Astrocyte of the cerebellum (primary cell): Measurements from ENCODE around the gene INPP5A.

ENCODE experiments used
- DNase-seq: peaks from one replicate; pipeline ENCODE4 v3.0.0-alpha.2; 2011; ENCODE audit warnings: low read depth
- H3K4me3 ChIP-seq: 2 replicates; pipeline ENCODE4 v1.5.1; 2011; ENCODE audit warnings: mild to moderate bottlenecking, low read depth, low read length, moderate library complexity
- CTCF ChIP-seq: IDR thresholded peaks from 2 replicates; pipeline ENCODE4 v1.5.1; 2012; ENCODE audit warnings: low read length, low read depth, moderate library complexity, mild to moderate bottlenecking; ENCODE audit errors: missing control alignments
- in situ Hi-C: cut with HindIII; loops from 2 replicates; pipeline ENCODE4 v1.10.0; 2017; ENCODE audit warnings: low sequenced_read_pairs

Gene INPP5A

DNA sequence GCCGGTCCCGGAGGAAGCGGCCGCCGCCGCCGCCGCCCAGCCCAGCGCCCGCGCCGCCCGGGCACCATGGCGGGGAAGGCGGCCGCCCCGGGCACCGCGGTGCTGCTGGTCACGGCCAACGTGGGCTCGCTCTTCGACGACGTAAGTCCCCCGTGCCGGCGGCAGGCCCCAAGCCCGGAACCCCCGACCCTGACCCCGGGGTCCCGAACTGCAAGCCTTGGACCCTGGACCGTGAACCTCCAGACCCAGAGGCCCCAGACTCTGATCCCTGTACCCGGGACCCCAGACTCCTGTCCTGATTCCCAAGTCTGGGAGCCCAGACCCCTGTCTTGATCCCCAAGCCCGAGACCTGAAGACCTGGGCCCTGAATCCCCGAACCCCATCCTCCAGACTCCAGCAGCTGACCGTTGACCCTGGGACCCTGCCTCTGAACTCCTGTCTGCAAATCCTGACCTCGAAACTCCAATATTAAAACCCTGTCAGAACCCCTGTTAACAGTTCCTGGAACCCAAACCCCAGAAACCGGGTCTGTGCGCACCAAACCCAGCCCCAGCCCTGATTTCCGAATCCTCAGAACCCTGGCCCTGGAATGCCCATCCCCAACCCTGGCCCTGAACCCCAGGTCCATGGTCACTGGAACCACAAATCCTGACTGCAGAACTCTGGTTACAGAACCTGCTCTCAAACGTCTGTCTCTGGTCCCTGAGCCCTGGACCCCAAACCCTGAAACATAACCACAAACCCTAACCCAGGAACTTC is 623 bp downstream of the INPP5A start:
- TF ChIP-seq CTCF: no peak
- DNase-seq: no peak
- H3K4me3 ChIP-seq: peak overlapping the region; percentile 55
- in situ Hi-C loops: no loop called here

DNA sequence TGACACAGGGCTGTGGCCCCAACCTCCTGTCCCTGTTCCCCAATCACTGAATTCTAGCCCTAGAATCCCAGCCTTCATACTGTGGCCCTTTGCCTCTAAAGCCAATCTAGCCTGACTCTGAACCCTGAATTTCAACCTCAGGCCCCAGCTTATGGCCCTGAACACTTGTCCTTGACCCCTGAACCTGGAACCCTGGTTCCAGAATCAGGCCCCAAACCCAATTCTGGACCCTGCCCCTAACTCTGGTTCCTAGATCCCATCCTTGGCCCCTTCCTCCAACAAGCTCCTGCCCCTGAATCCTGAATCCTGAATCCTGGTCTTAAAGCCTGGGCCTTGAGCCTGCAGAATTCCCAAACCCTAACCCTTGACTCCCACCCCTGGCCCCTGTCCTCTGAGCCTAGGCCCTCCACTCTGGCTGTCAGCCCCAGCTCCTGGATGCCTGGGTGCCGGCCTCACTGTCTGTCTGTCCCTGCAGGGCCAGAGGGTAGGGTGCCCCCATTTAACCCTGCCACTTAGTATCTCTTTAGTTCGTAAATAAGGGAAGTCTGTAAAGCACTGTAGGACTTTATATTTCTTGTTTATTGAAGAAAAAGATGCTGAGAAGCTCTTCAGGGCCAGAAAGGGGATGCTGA is 1.3 kb downstream of the INPP5A start:
- no peak for DNase-seq
- peak overlapping the region; percentile 55 for H3K4me3 ChIP-seq
- no peak for TF ChIP-seq CTCF
- in situ Hi-C loops: no loop called here

DNA sequence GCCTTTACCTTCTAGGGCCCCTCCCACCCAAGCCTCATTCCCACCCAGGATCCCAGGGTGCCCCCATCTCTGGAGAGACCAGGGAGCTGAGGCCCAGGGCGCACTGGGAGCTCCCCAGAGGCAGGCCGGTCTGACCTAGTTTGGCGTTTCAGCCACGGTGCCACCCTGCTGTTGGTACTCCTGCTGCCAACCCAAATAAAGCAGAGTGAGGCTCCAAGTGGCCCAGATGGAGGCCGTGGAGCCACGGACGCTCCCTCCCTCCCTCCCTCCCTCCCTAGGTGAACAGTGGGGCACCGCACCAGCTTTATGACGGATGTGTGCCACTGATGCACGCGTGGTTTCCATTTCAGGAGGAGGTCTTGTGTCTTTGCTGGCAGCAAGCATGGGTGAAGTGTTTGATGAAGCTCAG is 1.8 kb downstream of the INPP5A start:
- in situ Hi-C loops: no loop called here
- H3K4me3 ChIP-seq: peak overlapping the region; percentile 55
- no peak for DNase-seq
- TF ChIP-seq CTCF: no peak

GRCh38 chr10:132539894-132540293 is 2.3 kb downstream of the INPP5A start:
- TF ChIP-seq CTCF: no peak
- DNase-seq: peak; percentile 37
- in situ Hi-C loops: loop anchor here (10.0 kb wide), 1 partner anchor 75 kb away; no protein-coding TSS in a partner anchor
- peak overlapping the region; percentile 55 for H3K4me3 ChIP-seq

DNA sequence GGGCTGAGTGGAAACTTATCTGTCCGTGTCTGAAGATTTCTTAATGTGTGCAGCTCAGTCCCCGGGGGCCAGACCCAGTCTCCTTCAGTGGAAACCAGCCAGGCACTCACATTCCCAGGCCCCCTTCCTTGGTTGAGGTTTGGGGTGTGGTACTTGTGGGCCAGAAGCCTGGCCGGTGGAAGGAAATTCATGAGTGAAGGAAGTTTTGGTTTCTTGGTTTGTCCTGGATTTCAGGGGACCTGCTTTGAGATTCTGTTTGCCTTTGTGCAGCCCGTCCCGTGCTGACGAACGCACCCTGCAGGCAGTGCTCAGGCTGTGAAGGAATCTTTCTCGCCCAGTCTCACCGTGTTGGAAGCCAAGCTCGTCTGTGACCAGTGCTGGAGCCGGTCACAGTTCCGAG is 2.9 kb downstream of the INPP5A start:
- H3K4me3 ChIP-seq: peak overlapping the region; percentile 22
- in situ Hi-C loops: loop anchor here (10.0 kb wide), 1 partner anchor 74 kb away; no protein-coding TSS in a partner anchor
- peak; percentile 47 for TF ChIP-seq CTCF
- DNase-seq: no peak

- TF ChIP-seq CTCF: no peak
- DNase-seq: no peak
- no peak overlapping the region for H3K4me3 ChIP-seq
- in situ Hi-C loops: loop anchor here (10.0 kb wide), 1 partner anchor 74 kb away; no protein-coding TSS in a partner anchor
These were observed 3.5 kb downstream of the INPP5A start for GRCh38 chr10:132541129-132541528.
